GM13977 (cell line): ENCODE measurements around the gene SHKBP1.
A peak's percentile ranks its signal among the peaks of the same experiment; 100 is the strongest.

Experiments used
- DNase-seq: peaks from one replicate; pipeline ENCODE4 v3.0.0; 2012; ENCODE audit warnings: low spot score
- CTCF ChIP-seq: IDR thresholded peaks from 2 replicates; pipeline ENCODE4 v1.5.1; 2012; ENCODE audit warnings: mild to moderate bottlenecking, control low read depth; ENCODE audit not compliant: insufficient read depth; ENCODE audit errors: extremely low read depth, missing control alignments
- in situ Hi-C: fragments of 300-500 bp; cut with MboI; formaldehyde crosslinking; loops from one replicate; pipeline ENCODE4 v1.12.0; 2022; ENCODE audit warnings: low sequenced_read_pairs, low pct_unique_long_range_greater_than_20kb, mixed read lengths, inconsistent platforms; ENCODE audit not compliant: unreplicated experiment

SHKBP1 gene

GRCh38 chr19:40610396-40611064 lies 33.9 kb downstream of the SHKBP1 start:
- no peak for DNase-seq
- in situ Hi-C loops, result loop anchor here (25.0 kb wide), 1 partner anchor 298 kb away; no protein-coding TSS in a partner anchor
- no peak for TF ChIP-seq CTCF

DNA sequence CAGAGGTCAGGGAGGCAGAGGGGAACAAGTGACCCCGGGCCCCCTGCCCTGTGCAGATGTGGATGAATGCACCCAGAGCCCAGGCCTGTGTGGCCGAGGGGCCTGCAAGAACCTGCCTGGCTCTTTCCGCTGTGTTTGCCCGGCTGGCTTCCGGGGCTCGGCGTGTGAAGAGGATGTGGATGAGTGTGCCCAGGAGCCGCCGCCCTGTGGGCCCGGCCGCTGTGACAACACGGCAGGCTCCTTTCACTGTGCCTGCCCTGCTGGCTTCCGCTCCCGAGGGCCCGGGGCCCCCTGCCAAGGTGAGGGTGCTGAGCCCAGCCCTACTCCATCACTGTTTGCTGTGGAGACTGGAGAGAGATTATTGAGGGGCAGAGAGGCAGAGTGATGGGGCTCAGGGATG lies 34.4 kb downstream of the SHKBP1 start:
- DNase-seq, result no peak
- in situ Hi-C loops, result loop anchor here (25.0 kb wide), 1 partner anchor 299 kb away; no protein-coding TSS in a partner anchor
- TF ChIP-seq CTCF, result no peak

DNA sequence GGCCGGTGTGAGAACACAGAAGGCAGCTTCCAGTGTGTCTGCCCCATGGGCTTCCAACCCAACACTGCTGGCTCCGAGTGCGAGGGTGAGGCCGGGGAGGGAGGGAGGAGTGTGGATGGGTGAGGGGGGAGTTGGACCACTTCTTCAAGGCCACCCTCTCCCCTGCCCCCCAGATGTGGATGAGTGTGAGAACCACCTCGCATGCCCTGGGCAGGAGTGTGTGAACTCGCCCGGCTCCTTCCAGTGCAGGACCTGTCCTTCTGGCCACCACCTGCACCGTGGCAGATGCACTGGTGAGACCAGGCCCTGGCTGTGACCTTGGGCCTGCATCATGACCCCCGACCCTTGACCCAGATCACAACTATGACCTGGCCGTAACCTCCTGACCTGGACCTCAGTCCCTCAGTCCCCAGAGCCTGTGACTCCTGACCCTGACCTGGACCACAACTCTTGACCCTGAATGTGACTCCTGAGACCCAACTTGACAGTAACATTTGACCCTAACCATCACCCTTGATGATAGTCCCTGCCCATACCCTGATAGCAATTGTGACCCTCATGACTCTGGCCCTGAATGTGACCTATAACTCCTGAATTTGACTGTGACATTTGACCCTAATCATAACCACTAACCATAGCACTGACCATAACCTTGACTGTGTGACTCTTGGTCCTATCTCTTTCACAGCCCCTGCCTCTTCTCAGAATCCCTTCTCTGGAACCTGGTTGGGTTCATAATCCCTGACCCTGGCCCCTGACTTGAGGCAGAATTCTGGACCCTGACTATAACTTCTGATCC lies 35.4 kb downstream of the SHKBP1 start:
- no peak for DNase-seq
- in situ Hi-C loops, result loop anchor here (25.0 kb wide), 1 partner anchor 300 kb away; no protein-coding TSS in a partner anchor
- TF ChIP-seq CTCF, result no peak

- DNase-seq, result peak; percentile 91
- TF ChIP-seq CTCF, result no peak
- in situ Hi-C loops, result loop anchor here (25.0 kb wide), 1 partner anchor 301 kb away; no protein-coding TSS in a partner anchor
Observed at GRCh38 chr19:40612831-40613689, 36.4 kb downstream of the SHKBP1 start.

GRCh38 chr19:40613690-40614621 lies 37.3 kb downstream of the SHKBP1 start:
- no peak for TF ChIP-seq CTCF
- DNase-seq, result peak; percentile 93
- in situ Hi-C loops, result loop anchor here (25.0 kb wide), 1 partner anchor 302 kb away; no protein-coding TSS in a partner anchor
